Measurements from ENCODE around the gene PTGS1.
"Not testable (repeated sequence)": the region's sequence is repeated elsewhere in the genome, so short reads cannot be mapped to it uniquely, and the experiment has no call there.

PTGS1 gene

DNA sequence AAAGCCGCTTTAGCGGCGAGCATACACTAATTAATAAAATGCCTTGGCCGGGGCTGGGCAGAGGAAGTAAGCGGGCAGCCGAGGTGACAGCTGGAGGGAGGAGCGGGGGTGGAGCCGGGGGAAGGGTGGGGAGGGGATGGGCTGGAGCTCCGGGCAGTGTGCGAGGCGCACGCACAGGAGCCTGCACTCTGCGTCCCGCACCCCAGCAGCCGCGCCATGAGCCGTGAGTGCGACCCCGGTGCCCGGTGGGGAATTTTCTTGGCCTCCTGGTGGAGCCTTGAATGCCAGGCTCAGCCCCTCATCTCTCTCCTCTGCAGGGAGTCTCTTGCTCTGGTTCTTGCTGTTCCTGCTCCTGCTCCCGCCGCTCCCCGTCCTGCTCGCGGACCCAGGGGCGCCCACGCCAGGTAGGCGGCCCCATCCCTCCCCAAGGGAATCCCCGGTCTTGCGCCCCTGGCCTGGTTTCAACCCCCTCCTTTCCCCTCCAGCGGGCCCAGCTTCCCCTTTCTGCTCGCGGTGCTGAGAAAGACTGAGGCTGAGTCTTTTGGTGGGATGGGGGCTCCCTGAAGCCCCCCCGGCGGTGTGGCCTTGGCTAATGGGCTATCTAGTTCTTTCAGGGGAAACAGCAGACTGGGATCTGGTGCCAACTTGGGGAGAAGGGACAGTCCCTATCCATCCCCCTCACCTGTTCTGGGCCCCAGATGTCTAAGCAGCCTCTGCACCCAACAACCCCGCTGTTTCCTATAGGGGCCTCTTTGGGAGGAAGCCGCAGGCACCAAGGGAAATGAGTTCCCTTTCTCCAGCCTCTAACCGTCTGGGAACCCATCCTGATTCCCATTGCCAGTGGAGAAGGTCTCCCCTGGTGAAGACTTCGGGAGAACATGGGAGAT, at the start of gene PTGS1:
PTGS1 (plus strand) TSS at position 156 of the 887 bp plus-strand sequence; CDS start at position 217, 61 bp downstream.
- DNase-seq = no peak

DNA sequence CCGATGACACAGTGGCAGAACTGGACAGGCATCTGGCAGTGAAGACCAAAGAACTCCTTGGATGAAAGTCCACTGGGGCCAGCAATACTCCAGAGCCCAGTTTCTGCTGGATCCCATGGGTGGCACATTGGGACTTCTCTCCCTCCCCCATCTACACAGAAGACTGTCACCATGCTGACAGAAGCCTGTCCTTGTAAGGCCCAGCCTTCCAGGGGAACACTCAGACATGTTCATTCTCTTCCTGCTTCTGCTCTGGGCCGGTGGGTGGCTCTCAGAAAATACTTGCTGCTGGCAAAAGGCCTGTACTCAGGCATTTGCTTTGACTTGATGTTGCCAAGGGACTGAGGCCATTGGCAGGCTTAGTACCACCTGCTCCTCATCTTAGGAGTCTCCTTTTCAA, 48.3 kb upstream of the PTGS1 start:
- DNase-seq = no peak

DNA sequence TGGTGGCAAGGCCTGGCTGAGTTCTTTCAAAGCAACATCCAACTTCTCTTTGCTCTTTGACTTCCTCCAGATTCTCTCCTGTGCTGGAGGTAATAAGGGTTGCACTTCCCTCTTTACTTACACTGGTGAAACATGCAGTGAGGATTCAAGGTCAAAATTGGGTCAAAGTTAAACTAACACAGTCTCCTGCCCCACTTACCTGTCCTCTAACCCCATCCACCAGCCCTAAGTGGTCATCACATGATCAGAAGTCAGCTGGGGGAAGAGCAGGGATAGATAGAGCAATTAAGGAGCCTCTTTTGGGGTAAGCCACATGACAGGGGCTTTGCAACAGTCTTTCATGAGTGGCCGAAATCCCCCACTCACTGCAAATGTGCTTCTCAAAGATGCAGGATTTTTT, 46.2 kb upstream of the PTGS1 start:
- not testable (repeated sequence) for DNase-seq

DNA sequence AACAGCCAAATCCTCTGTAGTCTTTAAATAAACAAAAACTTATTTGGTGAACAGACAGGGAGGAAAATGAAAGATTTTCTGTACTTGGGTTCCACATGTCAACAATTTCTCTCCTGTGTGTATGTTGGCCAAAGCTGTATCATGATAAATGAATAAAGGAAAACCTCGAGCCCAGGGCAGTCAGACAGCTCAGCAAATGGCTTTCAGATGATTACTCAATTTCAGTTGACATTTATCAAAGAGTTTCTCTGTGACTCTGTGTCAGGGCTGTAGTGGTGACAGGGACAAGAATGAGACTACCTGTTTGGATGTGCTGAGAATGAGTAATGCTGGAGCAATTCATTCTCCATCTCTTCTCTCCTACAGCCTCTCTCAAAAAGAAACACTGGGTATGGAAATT, 45.7 kb upstream of the PTGS1 start:
- no peak for DNase-seq

DNA sequence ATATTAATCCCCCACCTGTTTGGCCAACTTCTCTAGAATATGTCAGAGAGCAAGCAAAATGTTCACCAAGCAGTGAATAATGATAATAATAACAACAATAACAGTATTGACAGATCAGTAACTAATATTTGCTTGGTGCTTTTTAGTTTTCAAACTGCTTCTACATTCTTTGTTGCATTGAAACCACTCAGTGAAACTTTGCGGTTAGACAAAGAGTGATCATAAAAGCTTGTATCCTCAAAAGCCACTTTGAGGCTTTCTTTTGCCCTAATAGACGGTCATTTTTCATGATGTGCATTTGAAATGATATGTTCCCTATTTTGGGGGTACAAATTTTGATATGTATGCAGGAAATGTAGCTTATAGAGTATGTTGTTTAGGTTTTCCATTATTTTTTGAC, 43.6 kb upstream of the PTGS1 start:
- no peak for DNase-seq

DNA sequence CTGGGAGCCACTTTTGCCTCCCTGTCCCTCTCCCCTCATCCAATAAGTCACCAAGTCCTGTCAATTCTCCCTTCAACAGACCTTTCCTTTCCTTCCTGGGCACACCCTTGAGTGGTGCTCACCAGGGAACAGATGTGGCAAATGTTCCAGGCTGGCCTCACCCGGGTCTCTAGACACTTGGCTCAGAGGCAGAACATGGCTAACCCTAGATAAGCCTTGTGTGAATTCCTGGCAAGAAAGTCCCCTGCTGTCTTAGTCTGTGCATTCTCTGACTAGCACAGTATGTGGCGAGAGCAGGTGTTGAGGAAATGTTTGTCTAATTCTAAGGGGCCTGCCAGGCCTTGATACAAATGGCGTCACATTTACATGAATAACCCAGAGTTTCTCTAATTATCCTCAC, 41.2 kb upstream of the PTGS1 start:
- no peak for DNase-seq

DNA sequence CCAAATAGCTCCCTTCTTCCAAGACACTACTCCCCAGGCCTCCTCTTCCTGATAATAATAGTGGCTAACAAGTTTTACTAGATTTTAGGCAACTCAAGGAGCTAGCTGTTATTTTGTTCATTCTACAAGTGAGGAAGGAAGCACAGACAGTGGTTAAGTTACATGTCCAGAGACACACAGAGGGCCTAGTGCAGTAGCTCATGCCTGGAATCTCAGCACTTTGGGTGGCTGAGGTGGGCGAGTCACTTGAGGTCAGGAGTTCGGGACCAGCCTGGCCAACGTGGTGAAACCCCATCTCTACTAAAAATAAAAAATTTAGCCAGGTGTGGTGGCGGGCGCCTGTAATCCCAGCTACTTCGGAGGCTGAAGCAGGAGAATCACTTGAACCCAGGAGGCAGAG, 40.4 kb upstream of the PTGS1 start:
- not testable (repeated sequence) for DNase-seq

DNA sequence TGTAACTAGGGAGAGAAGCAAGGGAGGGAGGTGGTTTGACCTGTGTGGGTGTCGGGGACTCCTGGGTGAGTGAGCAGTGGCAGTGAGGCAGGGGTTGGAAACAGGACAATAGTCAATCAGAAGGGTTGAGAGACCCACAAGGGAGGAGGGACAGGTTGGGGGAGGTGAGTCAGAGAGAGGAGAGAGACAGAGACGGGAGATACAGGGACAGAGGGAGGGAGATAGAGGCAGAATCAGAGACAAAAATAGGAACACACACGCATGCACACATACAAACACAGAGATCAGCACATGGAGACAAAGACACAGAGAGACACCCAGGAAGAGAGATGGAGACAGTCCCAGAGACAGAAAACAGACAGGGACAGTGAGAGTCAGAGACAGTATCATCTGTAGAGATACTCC, 39.3 kb upstream of the PTGS1 start:
- DNase-seq = no peak

DNA sequence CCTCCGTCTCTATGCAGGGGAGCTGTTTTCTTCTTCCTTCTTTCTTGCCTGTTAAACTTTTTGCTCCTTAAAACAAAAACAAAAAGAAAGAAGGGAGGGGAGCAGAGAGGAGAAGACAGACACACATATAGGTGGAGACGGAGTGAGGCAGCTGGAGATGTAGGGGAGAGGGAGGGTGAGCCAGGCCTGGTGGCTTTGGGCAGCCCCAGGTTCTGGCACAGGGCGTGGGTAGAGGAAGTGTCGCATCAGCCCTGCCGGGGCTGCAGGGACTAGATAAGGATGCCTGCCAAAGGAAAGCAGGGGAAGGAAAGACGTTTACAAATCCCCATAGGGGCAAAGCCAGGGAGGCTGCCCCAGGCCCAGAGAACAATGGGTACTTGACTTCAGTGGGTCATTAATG, 38.7 kb upstream of the PTGS1 start:
- no peak for DNase-seq

DNA sequence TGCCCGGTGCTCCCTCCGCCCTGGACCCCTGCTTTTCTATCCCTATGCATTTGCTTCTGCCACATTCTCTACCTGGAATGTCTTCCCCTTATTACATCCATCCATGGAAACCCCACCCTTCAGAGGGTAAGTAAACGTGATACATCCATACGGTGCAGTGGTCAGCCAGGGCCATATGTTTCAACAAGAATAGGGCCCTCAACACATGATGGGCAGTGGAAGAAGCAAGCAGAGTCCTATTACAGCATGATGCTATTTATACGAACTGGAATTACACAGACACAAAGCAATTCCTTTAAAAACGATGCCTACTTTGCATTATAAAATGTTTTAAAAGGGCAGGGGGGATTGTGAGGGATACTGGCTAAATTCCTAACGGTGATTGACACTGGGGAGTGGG, 38.2 kb upstream of the PTGS1 start:
- no peak for DNase-seq

DNA sequence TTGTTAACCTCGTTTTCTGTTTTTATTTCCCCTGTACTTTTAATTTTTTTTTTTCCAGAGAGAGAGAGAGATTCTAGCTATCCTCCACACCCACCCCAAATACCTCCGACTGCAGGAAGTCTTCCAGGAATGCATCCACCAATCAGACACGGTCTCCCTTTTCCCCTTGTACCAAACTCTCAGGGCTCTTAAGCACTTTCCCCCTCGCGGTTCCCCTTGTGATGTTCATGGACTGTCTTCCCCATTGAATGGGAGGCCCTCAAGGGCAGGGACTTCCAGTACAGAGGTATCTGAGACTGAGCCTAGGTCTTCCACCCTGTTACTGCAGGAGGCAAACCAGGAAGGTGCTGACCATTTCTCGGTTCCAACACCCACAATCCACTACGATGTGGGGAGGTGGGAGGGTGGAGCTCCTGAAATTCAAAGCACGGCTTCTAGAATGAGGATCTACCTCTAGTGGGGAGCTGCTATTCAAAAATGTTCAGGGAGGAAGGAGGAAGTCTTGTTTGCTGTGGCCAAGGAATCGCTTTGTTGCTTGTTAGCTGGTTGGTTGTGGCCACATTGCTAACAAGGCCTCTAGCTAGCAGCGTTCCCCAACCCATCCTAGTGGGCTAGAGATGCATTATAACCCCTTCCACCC, 37.5 kb upstream of the PTGS1 start:
- no peak for DNase-seq

DNA sequence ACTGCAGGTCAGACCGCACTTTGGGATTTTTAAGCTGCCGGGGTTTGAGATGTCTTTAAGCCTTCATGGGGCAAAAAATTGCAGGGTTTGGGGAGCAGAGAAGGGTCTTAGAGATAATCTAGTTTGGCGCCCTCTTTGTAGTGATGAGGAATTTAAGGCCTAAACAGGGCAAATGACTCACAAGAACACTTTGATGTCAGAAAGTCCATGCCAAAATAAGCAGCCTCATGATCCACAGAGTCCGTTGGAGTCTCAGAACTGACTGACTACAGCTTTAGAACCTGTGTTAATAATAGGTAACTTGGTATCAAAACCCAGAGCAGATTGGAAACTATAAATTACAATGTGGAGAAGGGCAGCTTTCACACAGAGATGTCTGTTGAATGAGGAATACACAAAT, 35.9 kb upstream of the PTGS1 start:
- DNase-seq = no peak

DNA sequence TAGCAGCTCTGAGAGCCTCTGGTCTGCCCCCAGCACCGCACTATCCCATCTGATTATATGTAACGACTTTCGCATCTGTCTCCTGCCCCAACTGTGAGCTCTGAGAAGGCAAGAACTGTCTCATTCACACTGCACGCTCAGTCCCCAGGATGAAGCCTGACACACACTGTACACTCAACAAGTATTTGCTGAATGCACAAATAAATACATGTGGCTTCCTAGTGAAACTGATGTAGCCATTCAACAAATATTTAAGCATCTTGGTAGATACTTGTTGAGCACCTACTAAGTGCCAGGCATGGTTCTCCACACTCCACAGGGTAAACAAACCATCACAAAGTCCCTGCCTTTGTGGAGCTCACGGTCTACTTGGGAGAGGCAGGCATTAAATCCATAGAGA, 34.6 kb upstream of the PTGS1 start:
- DNase-seq = no peak

DNA sequence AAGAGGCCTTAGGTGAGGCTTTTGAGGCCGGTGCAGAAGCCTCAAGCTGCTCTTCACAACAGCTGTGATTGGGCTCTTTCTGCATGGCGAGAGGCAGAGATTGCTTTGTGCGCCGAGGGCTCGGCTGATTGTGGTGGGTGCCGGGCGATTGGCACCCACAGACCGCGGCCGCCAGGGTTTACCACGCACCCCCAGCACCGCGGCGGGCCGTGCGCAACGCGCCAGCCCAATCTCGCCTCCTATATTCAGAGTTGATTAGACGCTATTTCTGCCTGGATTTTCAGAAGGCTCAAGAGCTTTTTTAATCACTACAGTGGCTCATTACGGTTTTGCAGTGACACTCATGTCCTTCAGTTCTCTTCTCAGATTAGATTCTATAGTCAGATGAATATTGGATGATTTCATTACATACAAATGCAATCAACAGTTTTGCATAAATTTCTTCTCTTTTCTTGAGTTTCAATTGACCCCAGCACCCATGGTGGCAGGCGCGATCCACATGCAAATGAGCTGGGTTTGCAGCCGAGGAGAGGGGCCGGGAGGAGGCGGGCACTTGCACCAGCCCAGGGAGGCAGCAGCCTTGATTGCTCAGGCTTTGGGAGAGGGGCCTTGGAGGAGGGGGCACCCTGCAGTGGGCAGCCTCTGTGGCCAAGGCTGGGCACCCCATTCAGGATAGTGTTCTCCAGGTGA, 33.8 kb upstream of the PTGS1 start:
- DNase-seq = no peak

DNA sequence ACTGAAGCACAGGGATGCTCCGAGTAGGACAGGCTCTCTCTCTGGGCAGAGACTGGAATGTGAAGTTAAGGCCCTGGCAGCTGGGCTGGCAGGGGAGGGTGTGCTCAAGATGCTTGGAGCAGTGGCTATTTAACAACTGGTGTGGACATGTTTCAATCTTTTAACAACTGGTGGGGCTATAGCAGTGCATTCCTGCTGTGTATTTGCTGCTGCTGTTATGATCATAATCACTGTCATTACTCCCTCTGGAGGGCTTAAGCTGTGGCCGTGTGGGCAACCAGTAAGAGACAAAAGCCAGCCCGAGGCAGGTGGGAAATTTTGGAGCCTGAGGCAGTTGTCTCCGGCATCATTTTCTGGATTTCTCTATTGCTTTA, 33.3 kb upstream of the PTGS1 start:
- DNase-seq = no peak

DNA sequence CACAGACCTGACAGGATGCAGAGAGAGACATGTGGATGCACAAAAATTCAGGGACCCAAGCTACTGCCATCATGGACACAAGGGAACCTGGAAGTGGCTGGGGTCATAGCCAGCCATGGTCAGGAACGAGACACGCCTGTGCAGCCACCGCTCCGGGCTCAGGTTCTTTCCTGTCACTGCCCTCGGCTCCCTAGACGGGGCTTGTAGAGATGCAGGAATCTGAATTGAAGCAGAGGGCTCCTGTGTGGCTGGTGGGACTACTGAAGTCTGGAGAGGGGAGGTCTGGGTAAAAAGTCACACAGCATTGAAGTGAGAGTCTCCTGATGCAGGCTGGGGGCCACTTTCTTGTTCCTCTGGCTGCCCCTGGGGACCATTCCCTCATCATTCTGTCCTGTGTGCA, 32.3 kb upstream of the PTGS1 start:
- DNase-seq = no peak

DNA sequence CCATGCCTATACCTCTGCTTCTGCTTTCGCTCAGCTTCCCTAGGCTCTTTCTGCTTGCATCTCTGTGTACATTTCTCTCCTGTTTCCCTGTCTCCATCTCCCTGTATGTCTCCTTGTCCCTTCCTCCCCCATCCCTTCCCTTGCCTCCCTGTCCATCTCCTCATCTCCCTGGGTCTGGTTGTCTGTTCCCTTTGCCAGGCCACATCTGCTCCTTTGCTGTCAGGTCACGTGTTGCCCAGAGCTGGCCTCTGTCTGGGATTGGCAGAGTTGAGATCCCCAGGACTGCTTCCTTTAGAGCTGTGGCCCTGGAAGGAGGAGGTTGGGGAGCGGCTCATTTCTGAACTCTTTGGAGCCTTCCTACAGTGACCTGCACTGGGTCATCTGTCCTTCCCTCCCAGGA, 31.8 kb upstream of the PTGS1 start:
- DNase-seq = no peak

DNA sequence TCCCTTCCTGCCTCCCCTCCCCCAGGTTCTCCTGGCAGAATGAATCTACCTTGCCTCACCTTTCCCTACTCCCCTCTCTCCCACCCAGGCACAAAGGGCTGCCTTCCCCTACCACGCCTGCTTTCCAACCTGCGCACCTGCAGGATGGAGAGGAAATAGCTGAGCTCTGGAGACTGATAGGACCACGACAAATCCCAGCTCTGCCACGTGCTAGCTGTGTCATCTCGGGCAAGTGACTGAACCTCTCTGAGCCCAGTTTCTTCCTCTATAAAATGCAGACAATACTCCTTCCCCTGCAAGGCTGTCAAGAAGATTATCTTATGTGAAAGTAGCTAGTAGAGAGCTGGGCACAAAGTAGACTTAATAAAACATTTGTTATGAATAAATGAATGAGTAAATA, 31.2 kb upstream of the PTGS1 start:
- no peak for DNase-seq

DNA sequence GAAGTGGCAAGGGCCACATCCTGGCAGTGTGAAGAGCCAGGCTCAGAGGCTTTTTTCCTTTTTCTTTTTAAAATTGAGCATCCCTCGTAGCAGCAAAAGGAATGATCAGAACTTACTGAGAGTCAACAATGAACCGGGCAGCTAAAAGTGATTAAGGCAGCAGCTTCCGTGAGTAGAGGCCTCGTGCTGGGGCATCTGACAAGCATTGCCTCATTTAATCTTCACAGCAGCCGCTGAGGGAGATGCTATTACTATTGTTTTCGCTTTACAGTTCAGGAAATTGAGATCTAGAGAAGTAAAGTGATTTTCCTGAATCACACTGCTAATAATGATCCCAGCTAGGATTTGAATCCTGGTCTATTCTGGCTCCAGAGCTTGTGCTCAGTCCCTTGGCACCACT, 30.7 kb upstream of the PTGS1 start:
- DNase-seq = no peak

DNA sequence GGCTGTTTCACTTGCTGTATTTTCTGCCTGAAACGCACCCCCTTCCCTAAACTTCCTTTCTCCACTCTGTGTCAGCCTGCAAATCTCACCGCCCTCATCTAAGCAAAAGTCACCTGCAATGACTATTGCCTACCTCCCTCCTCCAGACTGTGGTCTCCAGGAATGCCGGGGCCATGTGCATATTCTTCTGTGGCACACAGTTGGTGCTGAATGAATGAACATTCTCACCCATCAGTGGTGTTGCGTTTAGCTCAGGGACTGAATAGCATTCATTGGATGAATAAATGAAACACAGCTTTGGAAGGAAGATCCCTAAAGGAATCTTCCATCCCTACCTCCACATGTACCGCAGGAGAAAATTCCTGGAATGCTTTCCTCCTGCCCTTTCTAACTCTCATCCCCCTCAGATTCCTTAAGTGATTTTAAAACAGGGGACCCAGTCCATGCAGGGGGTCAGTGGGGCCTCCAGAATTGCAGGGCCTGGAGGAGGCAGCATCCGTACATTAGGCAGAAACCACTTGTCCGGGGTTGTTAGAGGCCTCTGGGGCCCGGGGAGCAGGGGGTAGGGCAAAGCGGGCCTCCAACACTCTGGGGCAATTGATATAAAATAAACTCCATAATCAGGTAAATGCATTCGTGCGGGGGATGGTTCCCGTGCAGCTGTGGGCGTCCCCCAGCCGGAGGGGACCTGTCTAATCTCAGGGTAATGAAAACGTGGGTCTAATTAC, 28.3 kb upstream of the PTGS1 start:
- no peak for DNase-seq

DNA sequence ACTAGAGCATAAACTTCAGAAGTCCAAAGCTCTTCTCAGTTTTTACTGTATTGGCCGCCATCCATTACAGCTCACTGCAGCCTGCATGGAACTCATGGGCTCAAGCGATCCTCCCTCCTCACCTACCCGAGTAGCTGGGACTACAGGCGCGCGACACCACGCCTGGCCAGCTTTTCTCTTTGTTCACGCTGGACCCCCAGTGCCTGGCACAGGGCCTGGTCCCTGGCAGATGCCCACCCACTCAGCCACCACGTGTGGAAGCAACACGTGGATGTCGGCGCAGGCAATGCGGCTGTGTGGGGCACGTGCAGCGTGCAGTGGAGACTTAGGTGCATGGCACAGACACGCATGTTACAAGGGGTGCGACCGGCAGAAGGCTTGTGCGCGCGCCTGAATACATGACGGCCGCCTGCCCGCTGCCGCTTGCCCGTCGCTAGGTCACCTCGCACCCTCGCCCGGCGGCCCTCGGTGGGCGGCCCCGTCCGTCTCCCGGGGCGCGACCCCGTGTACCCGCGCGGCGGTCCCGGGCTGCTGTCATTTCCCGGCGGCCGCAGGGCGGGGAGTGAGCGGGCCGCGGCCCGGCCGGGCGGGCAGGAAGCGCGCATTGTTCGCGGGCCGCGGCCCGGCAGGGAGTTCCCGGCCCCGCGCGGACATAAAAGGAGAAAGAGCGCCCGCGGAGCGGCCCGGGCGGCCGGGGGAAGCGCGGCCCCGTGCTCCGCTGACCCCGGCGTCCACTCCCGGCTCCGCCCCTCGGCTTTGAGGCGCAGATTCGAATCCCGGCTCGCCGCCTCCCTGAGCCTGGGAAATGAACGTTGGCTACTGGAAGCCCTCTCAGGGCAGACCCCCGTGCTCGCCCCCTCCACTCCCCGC, 24.1 kb upstream of the PTGS1 start:
- DNase-seq = no peak
